ENCODE data around the gene LHFPL3. TPM values are rescaled to one million over a fixed set of nuclear protein-coding genes. Genes with fewer than 3 reads are reported as not detected.
A peak's percentile ranks its signal among the peaks of the same experiment; 100 is the strongest.

The LHFPL3 gene
- total and polyA plus RNA-seq, 9 of the 15 experiments (the other 6 are each of a cell fraction or from before 2014, with no cell fraction given) = 0.21 to 0.52 TPM; not detected in 7

DNA sequence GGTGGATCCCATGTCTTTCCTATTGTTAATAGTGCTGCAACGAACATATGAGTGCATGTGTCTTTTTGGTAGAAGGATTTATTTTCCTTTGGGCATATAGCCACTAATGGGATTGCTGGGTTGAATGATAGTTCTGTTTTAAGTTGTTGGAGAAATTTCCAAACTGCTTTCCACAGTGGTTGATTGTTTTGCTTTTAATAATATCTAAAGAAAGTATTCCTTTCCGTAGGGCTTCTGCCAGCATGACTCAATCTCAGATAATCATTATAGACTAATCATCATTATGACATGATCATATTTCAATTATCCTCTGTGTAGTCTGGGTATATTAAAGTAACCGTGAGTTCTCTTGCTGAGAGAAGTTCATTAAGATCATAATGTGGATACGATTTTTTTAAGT is 575.4 kb downstream of the LHFPL3 start (continued):
- TF ChIP-seq CEBPG (CRISPR knock-in tag; IDR thresholded peaks at IDR 0.05) (no peak), CEBPG (tag; conservative IDR thresholded peaks at IDR 0.05 in 1 of 2, IDR thresholded peaks at IDR 0.05 in 1 of 2) (no peak), SETDB1 (IDR thresholded peaks at IDR 0.05; ENCODE audit: low read length) (no peak), KDM1A (IDR thresholded peaks at IDR 0.05) (no peak), ZFP30 (CRISPR knock-in tag; IDR thresholded peaks at IDR 0.05; ENCODE audit: borderline replicate concordance) (no peak), MYBL2 (IDR thresholded peaks at IDR 0.05; ENCODE audit: low read depth) (no peak), MYBL2 (CRISPR knock-in tag; IDR thresholded peaks at IDR 0.05; ENCODE audit: borderline replicate concordance) (no peak), ESRRA (IDR thresholded peaks at IDR 0.05; ENCODE audit: borderline replicate concordance, low read depth) (no peak), KLF13 (tag; IDR thresholded peaks at IDR 0.05; ENCODE audit: borderline replicate concordance, low read depth) (no peak), MCM7 (IDR thresholded peaks at IDR 0.05) (no peak)

DNA sequence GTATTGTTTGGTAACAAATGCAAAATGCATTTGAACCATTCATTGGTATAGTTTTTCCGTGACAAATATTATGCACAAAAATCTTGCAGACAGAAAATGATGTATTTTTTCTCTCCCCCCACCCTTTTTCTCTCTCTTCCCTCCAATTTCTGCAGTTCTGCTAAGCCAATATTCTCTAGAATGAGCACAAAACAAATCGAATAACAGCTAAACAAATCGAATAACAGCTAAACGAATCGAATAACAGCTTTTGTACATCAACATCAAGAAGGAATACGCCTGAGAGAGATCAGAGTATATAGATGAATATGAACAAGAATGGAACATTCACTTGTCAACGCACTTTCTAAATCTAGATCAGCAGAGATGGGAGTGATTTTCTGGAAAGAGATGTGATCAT is 577.6 kb downstream of the LHFPL3 start:
- ChIA-PET CTCF (ENCODE audit: low intra/inter-chr PET ratio) (no interaction called here), POLR2A (no interaction called here)
- Histone ChIP-seq H3K4me3 (no peak overlapping the region), H3K4me1 (replicated peaks in 1 of 2; ENCODE audit: control insufficient read depth in 2 of 2, insufficient read depth in 2 of 2, low read length in 2 of 2) (no peaks in the 10 kb centered on the region; a peak in 1 of 5 replicates), H3K9me3 (replicated peaks; ENCODE audit: control insufficient read depth, insufficient read depth, low read depth, low read length) (no peaks in the 10 kb centered on the region), H3K27me3 (ENCODE audit: control insufficient read depth in 2 of 2, insufficient read depth in 2 of 2, low read length in 2 of 2) (peaks cover 10 to 29% of the 10 kb centered on the region in 2 experiments; a peak in 4 of 5 replicates), H2AFZ (ENCODE audit: low read depth, low read length) (no peak overlapping the region), H4K20me1 (replicated peaks; ENCODE audit: control insufficient read depth, insufficient read depth, low read length) (0 out of 2 replicates have a peak, but pooled peaks cover 2% of the 10 kb centered on the region), H3K27ac (ENCODE audit: extremely low read depth, low read depth, low read length) (no peak overlapping the region), H3K9ac (ENCODE audit: insufficient read depth in 1 of 2, low read depth in 2 of 2, low read length in 2 of 2) (no peak overlapping the region), H3K79me2 (ENCODE audit: control insufficient read depth, insufficient read depth, low read length) (no peaks in the 10 kb centered on the region), H3K36me3 (ENCODE audit: control insufficient read depth, insufficient read depth, low read length) (no peaks in the 10 kb centered on the region), H3K4me2 (ENCODE audit: insufficient read depth, low read length) (no peak overlapping the region), H3K9me1 (ENCODE audit: control insufficient read depth, insufficient read depth, low read length) (no peaks in the 10 kb centered on the region)
- intact Hi-C loops (cut with micrococcal nuclease) (no loop called here), in situ Hi-C loops (cut with MboI) (loop anchor here (5.0 to 25.0 kb wide), 2 partner anchors 259 to 1344 kb away; no protein-coding TSS in a partner anchor)
- under 1% methylated on average over 7 of the region's 7 CpGs for WGBS (ENCODE audit: insufficient coverage, low coverage, missing lambda C conversion rate)
- no peak for DNase-seq (ENCODE audit: extremely low read depth in 1 of 4, low spot score in 3 of 4)
- no peak for FAIRE-seq
- no peak for ATAC-seq
- peak; percentile 96 for TF ChIP-seq CBX8 (IDR thresholded peaks at IDR 0.05; ENCODE audit: borderline replicate concordance, extremely low read depth, low read depth, low read length, poor library complexity, severe bottlenecking)
- TF ChIP-seq RNF2 (IDR thresholded peaks at IDR 0.05) = peak; percentile 64; the same call in 1 of the 2 replicates
- TF ChIP-seq CBX2 (IDR thresholded peaks at IDR 0.05; ENCODE audit: insufficient read depth, low read length, poor library complexity, severe bottlenecking) = peak; percentile 92
- no peak for TF ChIP-seq HNRNPH1 (optimal IDR thresholded peaks at IDR 0.05; ENCODE audit: low read depth, low read length)
- peak; percentile 58; the same call in 1 of the 2 replicates for TF ChIP-seq BMI1 (IDR thresholded peaks at IDR 0.05; ENCODE audit: low read length)
- TF ChIP-seq ZNF3 (CRISPR knock-in tag; IDR thresholded peaks at IDR 0.05) = no peak
- no TSS peak for BruUV-seq (replicated peaks)

All from K562 (cell line).